C4-2B (cell line): ENCODE measurements around the gene CEP70.

Experiments used
- ZFX ChIP-seq: fragments of 450-650 bp; IDR thresholded peaks from 2 replicates; pipeline ENCODE4 v1.6.1; 2017
- TF ChIP-seq, protein P1 (sequence below): fragments of 450-650 bp; conservative IDR thresholded peaks from 2 replicates; pipeline ENCODE4 v1.5.1; 2017; ENCODE audit warnings: mild to moderate bottlenecking

DNA sequence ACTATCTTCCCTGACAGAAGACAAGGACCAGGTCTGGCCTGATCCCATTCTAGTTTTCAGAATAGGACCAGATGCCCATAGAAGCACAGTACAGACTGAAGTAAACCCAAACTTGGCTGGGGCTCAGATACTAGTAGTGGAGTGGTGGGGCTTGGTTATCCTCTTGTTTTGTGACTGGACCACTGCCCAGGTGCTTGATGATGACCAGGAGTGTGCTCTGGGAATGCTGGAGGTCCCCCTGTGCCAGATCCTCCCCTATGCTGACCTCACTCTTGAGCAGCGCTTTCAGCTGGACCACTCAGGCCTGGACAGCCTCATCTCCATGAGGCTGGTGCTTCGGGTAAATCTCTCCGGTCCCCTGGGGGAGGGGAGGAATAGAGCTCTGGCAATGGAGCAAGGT, 123.4 kb downstream of the CEP70 start:
- TF ChIP-seq, protein P1, sequence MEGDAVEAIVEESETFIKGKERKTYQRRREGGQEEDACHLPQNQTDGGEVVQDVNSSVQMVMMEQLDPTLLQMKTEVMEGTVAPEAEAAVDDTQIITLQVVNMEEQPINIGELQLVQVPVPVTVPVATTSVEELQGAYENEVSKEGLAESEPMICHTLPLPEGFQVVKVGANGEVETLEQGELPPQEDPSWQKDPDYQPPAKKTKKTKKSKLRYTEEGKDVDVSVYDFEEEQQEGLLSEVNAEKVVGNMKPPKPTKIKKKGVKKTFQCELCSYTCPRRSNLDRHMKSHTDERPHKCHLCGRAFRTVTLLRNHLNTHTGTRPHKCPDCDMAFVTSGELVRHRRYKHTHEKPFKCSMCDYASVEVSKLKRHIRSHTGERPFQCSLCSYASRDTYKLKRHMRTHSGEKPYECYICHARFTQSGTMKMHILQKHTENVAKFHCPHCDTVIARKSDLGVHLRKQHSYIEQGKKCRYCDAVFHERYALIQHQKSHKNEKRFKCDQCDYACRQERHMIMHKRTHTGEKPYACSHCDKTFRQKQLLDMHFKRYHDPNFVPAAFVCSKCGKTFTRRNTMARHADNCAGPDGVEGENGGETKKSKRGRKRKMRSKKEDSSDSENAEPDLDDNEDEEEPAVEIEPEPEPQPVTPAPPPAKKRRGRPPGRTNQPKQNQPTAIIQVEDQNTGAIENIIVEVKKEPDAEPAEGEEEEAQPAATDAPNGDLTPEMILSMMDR: no peak
- TF ChIP-seq ZFX: no peak
